GM18861 (cell line): ENCODE data around the gene ORMDL2.

Experiments
- ATAC-seq: cut with Tn5 transposase; IDR thresholded peaks from one replicate; pipeline ENCODE4 v1.9.1; 2021; ENCODE audit not compliant: unreplicated experiment

Gene ORMDL2, protein sequence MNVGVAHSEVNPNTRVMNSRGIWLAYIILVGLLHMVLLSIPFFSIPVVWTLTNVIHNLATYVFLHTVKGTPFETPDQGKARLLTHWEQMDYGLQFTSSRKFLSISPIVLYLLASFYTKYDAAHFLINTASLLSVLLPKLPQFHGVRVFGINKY

DNA sequence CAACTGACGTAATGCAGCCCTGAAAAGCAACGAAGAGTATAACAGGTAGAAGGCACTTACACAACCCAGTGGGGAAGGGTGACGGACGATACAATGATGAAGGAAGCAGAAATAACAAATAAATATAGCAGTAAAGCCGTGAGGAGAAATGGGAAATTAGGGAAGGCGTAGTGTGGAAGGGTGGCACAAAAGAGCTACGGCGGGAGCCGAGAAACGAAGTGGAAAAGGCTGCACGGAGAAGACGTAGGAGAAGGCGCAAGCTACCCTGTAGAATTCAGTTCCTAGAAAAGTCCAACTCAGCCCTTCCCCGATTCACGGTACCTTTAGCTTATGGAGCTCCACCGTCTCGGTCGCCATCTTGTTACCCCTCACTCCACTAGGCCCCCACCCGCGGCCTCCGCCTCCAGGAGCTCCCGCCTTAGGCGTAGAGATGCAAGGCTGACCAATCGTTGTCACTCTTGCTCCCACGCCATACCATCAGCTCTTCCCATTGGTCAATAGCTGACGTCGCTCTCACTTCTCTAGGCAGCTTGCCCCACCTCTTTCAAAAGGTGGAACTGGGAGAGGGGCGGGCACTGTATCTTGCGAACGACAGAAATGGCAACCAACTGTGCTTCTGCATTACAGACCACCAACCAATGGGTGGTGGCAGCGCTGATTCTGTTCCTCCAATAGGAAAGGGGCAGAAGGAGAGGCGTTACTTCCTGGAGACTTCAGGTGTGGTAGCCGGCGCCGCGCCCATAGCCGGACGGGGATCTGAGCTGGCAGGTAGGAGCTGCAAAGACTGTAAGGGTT lies at the start of gene ORMDL2, which contains the start of gene SARNP:
Gene ORMDL2 (plus strand): TSS at position 697 of the 795 bp plus-strand sequence. CDS start 959 bp downstream, outside the sequence.
Gene SARNP (minus strand): TSS at position 380 of the 795 bp plus-strand sequence. CDS start 23 bp downstream, at position 357.
- peak; percentile 95 for ATAC-seq

DNA sequence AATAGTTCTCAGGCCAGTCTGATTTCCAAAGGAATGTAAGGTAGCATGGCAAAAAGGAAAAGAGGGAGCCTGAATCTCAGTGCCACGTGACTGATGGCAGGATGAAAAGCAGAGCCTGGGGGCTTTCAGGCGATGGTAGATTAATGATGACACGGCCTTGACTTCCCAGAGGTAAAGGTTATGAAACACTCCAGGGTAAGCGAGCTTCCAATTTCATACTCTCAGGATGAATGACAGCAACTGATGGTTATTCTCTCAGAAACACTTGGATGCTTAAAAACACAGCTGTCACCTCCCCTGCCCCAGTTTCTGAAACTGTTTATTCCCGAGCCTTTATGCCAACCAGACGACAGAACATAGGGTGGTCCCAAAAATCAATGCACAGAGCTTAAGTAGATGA lies 46.1 kb upstream of the ORMDL2 start:
- no peak for ATAC-seq

DNA sequence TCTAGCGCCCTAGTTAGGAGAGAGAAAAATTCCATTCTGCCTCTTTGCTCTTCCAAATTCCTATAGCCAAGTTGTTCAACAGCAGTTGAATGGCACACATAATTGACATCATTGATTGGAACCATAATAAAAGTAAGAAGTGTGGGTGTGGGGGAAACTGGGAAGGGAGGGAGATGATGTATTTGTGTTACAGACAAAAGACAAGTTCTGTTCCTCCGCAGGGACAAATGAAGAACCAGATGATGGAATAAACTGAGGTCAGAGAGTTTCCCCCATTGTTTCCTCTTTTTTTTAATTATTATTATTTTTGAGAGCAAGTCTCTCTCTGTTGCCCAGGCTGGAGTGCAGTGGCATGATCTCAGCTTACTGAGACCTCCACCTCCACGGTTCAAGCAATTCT lies 40.0 kb upstream of the ORMDL2 start:
- ATAC-seq: no peak

GRCh38 chr12:55780685-55781084 lies 37.2 kb upstream of the ORMDL2 start:
- ATAC-seq: no peak

DNA sequence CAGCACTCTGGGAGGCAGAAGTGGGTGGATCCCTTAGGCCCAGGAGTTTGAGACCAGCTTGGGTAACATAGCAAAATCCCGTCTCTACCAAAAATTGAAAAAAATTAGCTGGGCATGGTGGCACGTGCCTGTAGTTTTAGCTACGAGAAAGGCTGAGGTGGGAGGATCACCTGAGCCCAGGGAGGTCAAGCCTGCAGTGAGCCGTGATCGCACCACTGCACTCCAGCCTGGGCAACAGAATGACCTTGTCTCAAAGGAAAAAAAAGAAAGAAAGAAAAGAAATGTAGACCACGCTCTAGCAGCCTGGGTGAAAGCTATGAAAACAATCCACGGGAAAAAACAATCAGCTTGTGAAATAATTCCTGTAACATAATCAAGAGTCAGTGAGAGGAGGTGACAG lies 29.3 kb upstream of the ORMDL2 start:
- ATAC-seq: no peak

GRCh38 chr12:55789171-55789570 lies 28.7 kb upstream of the ORMDL2 start:
- ATAC-seq: no peak

- no peak for ATAC-seq
Measured at GRCh38 chr12:55789893-55790292, 27.9 kb upstream of the ORMDL2 start.

DNA sequence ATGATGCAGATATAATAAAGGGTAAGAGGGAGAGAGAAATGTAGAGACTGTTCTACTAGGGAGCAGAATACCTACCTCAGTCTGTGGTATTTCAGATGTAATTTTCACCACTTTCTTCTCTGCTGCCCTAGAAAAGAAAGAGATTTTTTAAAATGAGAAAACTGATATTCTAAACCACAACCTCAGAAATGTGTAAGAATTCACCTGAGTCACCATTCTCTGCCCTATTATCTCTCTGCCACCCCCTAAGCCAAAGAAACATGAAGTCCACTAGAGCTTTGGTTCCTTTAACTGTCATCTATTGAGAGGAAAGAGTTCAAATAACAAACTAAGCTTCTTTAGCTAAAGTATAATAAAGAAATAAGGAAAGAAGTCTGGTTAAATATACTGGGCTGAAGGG lies 21.9 kb upstream of the ORMDL2 start:
- no peak for ATAC-seq

DNA sequence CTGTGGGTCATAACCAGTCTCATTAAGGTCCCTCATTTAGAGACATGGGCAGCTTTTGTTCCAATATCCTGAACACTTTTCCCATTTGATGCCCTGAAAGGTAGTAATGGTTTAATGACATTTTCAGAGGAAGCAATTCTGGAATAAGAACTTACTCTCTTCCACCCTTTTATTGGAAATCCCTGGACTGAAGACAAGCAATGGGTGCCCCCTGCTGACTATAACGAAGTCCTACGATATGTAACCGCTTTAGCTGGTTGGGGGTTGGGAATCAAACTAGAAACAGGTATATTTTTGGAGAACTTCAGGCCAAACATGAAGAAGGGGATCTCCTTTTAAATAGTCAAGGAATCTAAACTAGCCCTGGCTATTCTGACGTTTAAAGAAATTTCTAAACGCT lies 20.8 kb upstream of the ORMDL2 start:
- ATAC-seq: no peak

DNA sequence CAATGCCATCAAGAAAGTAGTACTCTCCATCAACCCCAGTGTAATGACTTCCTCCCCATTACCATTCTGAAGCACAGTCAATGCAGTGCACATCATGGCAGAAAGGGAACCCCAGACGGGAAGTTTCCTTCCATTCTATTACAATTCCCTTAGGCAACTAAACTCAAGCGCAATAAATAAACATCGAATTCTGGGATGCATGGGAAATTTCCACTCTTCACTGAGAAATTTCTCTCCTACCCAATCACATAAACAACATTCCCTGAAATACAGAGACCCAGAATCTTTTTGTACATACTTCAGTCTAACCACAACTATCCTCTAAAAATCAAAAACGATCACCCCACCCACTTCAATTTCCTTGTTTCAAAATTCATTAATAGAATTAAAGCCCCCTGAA lies 20.3 kb upstream of the ORMDL2 start:
- ATAC-seq: no peak

DNA sequence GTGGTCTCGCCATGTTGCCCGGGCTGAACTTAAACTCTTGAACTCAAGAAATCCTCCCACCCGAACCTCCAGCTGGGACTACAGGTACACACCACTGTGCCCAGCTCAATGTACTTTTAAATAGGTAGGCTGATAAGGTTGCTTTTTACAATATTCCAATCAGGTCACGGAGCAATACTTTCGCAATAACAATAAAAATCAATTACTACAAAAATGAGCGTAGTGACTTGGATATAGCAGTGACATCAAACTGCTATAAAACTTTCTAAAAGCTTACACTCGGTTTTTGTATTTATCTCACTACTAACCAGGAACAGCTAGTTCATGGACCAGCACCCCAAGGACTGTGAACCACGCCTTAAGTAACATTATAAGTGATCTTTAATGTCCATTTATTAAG lies 10.9 kb upstream of the ORMDL2 start:
- no peak for ATAC-seq

GRCh38 chr12:55809274-55809673 lies 8.6 kb upstream of the ORMDL2 start:
- ATAC-seq: no peak

DNA sequence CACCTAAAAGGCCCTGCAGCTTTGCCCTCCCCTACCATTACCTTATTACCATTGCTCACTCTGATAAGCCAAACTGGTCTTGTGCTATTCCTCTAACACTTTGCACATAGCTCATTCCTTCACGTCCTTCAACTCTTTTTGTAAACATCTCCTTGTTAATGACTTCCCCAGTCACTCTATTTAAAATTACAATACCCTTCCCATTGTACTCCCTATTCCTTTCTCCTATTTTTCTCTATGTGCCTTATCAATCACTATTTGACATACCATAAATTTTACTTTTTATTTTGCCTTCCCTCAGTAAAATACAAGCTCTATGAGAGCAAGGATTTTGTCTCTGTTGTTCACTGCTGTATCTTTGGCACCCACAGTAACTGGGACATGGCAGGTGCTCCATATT lies 5.8 kb upstream of the ORMDL2 start:
- no peak for ATAC-seq

DNA sequence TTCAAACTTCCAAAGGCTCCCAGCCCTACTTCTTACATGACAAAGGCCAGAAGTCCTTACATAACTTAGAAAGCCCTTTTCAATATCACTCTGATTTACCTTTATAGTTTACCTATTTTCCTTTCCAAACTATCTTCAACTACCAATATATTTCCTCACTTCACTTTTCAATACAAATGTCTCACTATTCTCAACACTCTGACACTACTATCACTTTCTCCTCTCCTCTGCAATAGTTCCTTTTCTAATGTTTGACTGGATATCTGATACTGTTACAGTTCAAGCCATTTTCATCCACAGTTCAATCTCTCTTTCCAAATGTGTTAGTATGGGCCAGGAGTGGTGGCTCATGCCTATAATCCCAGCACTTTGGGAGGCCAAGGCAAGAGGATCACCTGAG lies 3.6 kb upstream of the ORMDL2 start:
- ATAC-seq: no peak

DNA sequence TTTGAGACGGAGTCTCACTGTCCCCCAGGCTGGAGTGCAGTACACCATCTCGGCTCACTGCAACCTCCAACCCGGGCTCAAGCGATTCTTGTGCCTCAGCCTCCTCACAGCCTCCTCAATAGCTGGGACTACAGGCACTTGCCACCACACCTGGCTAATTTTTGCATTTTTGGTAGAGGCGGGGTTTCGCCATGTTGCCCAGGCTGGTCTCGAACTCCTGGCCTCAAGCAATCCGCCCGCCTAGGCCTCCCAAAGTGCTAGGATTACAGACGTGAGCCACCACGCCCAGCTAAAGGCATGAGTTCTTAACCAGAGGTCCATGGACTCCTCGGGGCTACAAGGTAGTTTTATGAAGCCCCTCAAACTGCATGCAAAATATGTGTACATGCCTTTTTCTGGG lies 2.4 kb upstream of the ORMDL2 start:
- no peak for ATAC-seq

DNA sequence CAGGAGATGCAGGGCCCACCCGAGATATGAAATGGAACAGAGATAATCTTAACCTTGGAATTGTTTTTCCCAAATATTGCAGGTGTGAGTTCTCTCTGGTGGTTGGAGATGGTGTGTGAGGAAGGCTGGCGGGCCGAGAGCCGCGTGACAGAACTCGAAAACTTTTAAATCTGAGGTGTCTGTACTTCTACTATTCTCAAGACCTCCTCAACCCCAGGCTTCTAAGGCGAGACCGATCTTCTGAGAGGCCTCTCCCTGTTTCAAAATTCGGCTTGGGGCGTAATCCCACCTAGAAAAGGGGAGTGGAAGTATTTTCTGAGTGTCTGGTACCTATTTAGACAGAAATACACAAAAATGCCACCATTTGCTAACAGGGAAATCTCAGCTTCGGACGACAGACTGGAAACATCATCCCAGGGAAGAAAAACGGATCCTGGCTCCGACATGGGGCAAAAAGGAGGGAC lies 928 bp upstream of the ORMDL2 start:
- ATAC-seq: no peak

GRCh38 chr12:55818140-55818728 lies 393 bp downstream of the ORMDL2 start:
- no peak for ATAC-seq

DNA sequence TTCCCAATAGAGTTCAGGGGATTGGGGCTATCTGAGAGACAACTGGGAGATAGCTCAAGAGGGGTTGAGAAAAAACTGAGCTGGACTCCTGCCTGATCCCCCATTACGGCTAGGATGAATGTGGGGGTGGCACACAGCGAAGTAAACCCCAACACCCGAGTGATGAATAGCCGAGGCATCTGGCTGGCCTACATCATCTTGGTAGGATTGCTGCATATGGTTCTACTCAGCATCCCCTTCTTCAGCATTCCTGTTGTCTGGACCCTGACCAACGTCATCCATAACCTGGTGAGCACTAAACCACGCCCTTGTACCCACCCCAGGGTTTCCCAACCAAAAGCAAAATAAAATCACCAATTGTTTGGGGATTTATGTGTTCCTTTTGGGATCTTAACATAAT lies 1.0 kb downstream of the ORMDL2 start:
- ATAC-seq: no peak

DNA sequence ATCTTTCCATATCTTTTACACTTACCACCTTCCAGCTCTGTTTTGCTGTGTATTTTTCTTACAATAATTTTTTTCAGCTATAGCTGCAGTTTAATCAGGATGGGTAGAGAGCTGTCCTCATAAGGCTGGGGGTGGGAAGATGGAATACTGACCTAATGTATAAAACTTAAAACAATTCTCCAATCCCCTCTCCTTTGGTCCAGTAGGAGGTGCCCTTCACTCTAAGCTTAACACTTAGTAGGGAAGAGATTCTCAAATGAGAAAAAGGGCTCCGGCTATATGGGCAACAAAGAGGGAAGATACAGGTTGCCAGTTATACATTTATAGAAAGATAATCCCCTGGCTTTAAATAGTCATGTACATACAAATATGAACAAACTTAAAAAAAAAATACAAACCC lies 2.8 kb downstream of the ORMDL2 start:
- no peak for ATAC-seq

GRCh38 chr12:55822228-55822627 lies 4.4 kb downstream of the ORMDL2 start:
- ATAC-seq: no peak

DNA sequence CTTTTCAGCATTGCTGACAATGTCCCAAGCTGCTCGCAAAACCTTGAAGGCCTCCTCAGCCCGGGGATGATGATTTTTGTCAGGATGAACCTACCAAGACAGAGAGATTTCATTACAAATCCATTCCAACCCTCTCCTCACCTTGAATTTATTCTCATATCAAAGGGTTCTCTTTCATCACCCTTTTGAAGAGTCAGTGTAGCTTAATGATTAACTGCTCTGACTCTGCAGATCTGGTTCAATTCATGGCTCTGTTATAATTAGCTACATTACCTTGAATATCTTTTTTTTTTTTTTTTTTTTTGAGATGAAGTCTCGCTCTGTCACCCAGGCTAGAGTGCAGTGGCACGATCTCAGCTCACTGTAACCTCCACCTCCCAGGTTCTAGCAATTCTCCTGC lies 5.6 kb downstream of the ORMDL2 start:
- ATAC-seq: no peak

DNA sequence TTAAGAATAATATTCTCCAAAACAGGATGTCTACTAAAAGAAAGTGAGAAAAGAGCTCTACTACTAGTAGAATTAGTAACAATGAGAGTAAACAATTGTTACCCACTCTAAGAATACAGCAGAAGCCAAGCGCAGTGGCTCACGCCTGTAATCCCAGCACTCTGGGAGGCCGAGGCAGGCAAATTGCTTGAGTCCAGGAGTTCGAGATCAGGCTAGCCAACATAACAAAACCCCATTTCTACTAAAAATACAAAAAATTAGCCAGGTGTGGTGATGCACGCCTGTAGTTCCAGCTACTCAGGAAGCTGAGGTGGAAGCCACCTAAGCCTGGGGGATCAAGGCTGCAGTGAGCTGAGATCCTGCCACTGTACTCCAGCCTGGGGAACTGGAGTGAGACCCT lies 6.9 kb downstream of the ORMDL2 start:
- no peak for ATAC-seq
